CD8-positive, alpha-beta memory T cell (primary cell): ENCODE results near the gene AHCY. TPM values are rescaled to one million over a fixed set of nuclear protein-coding genes. Genes with fewer than 3 reads are reported as not detected.
"Not testable (repeated sequence)": the region's sequence is repeated elsewhere in the genome, so short reads cannot be mapped to it uniquely, and the experiment has no call there.

Experiments used
- CTCF ChIA-PET: fragments of 350-600 bp; sonication (Branson Sonifier 250); formaldehyde crosslinking; loops from one replicate; lab custom pipeline; 2021; ENCODE audit warnings: antibody characterized with exemption; lab: Charles Lee
- POLR2A ChIA-PET: fragments of 350-600 bp; sonication (Branson Sonifier 250); formaldehyde crosslinking; loops from one replicate; lab custom pipeline; 2021; ENCODE audit warnings: antibody characterized with exemption; lab: Charles Lee
- DNase-seq, 5 donors: peaks; one replicate each; pipeline versions ENCODE4 v3.0.0 to v3.0.0-alpha.2; 2020 to 2022; ENCODE audit warnings: mixed read lengths in 1 of 5
- H3K27ac ChIP-seq: one replicate; pipeline ENCODE4 v1.7.0; 2013; ENCODE audit warnings: low read depth, mild to moderate bottlenecking, low read length, moderate library complexity
- H3K27me3 ChIP-seq: 2 replicates; pipeline ENCODE4 v1.7.0; 2013; ENCODE audit warnings: low read length, mild to moderate bottlenecking; ENCODE audit not compliant: insufficient read depth, poor library complexity, severe bottlenecking
- H3K36me3 ChIP-seq: 2 replicates; pipeline ENCODE4 v1.7.0; 2013; ENCODE audit warnings: mild to moderate bottlenecking, low read length, moderate library complexity; ENCODE audit not compliant: insufficient read depth
- H3K4me1 ChIP-seq: 2 replicates; pipeline ENCODE4 v1.7.0; 2013; ENCODE audit warnings: mild to moderate bottlenecking, low read length, moderate library complexity; ENCODE audit not compliant: insufficient read depth
- H3K4me3 ChIP-seq: 2 replicates; pipeline ENCODE4 v1.7.0; 2013; ENCODE audit warnings: mild to moderate bottlenecking, low read length
- H3K9me3 ChIP-seq: 2 replicates; pipeline ENCODE4 v1.7.0; 2013; ENCODE audit warnings: mild to moderate bottlenecking, low read length
- H3K27ac Mint-ChIP-seq, 8 donors: one replicate each; pipeline ENCODE4 v1.8.0; 2020 to 2021; ENCODE audit warnings: mixed read lengths in 8 of 8, mild to moderate bottlenecking in 6 of 8, inconsistent platforms in 3 of 8, moderate library complexity in 3 of 8
- H3K27me3 Mint-ChIP-seq, 2 donors: one replicate each; pipeline ENCODE4 v1.8.0; 2020 to 2021; ENCODE audit warnings: mixed read lengths in 2 of 2, mild to moderate bottlenecking in 1 of 2, moderate library complexity in 1 of 2
- H3K36me3 Mint-ChIP-seq, 3 donors: one replicate each; pipeline ENCODE4 v1.8.0; 2020 to 2021; ENCODE audit warnings: mixed read lengths in 3 of 3, inconsistent platforms in 1 of 3, mild to moderate bottlenecking in 1 of 3
- H3K4me1 Mint-ChIP-seq, 3 donors: one replicate each; pipeline ENCODE4 v1.8.0; 2020 to 2021; ENCODE audit warnings: mixed read lengths in 3 of 3, inconsistent platforms in 1 of 3, mild to moderate bottlenecking in 1 of 3
- H3K4me3 Mint-ChIP-seq, 7 donors: one replicate each; pipeline ENCODE4 v1.8.0; 2020 to 2021; ENCODE audit warnings: mixed read lengths in 7 of 7, mild to moderate bottlenecking in 6 of 7, moderate library complexity in 4 of 7, inconsistent platforms in 2 of 7
- H3K9me3 Mint-ChIP-seq, 5 donors: one replicate each; pipeline ENCODE4 v1.8.0; 2020 to 2022; ENCODE audit warnings: mixed read lengths in 5 of 5, mild to moderate bottlenecking in 3 of 5, moderate library complexity in 2 of 5, inconsistent platforms in 1 of 5
- polyA plus RNA-seq: library from polyadenylated mRNA; unstranded; fragments of 300-500 nt; fragmentation: Illumina TruSeq; gene quantifications from one replicate; pipeline ENCODE4 v1.2.3, GENCODE V29; 2021
- total RNA-seq, 2 experiments: library from RNA; stranded (reverse); gene quantifications; one replicate each; pipeline ENCODE4 v1.2.3, GENCODE V29; 2021

Gene AHCY
- total and polyA plus RNA-seq, 3 experiments from 2014 or later, result 21.4 to 175 (median 169) TPM

DNA sequence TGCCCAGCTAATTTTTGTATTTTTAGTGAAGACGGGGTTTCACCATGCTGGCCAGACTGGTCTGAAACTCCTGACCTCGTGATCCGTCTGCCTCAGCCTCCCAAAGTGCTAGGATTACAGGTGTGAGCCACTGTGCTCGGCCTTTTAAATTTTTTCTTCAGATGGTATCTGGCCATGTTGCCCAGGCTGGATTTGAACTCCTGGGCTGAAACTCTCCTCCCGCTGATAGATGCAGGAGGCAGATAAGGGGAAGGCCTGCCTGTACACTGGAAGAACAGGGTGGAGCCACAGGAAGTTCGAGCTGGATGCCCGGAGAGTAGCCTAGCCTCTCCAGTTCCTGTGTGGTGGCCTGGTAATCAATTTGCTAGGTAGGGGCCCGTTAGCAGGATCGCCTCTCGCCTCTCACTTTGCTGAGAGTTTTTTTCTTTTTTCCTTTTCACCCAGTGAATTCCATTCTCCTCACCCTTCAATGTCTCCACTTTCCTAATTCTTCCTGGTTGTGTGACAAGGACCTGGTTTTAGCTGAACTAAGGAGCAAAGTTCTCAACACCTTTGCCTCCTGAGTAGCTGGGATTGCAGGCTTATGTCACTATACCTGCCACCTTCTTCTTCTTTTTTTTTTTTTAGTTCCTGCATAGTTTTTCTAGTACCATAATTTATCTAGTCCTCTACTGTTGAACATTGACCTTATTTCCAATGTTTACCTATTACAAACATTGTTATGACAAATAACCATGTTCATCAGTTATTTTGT lies 40.5 kb upstream of the AHCY start:
- POLR2A ChIA-PET, result no interaction called here
- no peak for DNase-seq
- H3K36me3 Mint-ChIP-seq, result no peaks in the 10 kb centered on the region

DNA sequence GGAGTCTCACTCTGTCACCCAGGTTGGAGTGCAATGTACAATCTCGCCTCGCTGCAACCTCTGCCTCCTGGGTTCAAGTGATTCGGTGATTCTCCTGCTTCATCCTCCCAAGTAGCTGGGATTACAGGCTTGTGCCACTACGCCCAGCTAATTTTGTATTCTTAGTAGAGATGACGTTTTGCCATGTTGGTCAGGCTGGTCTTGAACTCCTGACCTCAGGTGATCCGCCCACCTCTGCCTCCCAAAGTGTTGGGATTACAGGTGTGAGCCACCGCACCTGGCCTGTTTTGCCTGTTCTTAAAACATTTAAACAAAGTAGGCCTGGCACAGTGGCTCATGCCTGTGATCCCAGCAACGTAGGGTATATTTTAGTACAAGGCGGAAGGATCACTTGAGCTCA lies 38.0 kb upstream of the AHCY start:
- H3K9me3 ChIP-seq, POLR2A ChIA-PET, H3K4me3 ChIP-seq, CTCF ChIA-PET, H3K27me3 ChIP-seq, H3K27ac Mint-ChIP-seq, H3K9me3 Mint-ChIP-seq, H3K27me3 Mint-ChIP-seq, H3K4me3 Mint-ChIP-seq, DNase-seq, H3K27ac ChIP-seq, H3K36me3 ChIP-seq, H3K36me3 Mint-ChIP-seq: not testable (repeated sequence)
- peaks cover 4 to 33% (median 23%) of the 10 kb centered on the region in 3 donors for H3K4me1 Mint-ChIP-seq
- peaks cover 13% of the 10 kb centered on the region for H3K4me1 ChIP-seq

More for the DNA sequence above, 40.5 kb upstream of the AHCY start:
- H3K9me3 ChIP-seq, result no peaks in the 10 kb centered on the region
- CTCF ChIA-PET, result no interaction called here
- Mint-ChIP-seq H3K4me1 (peaks cover 0 to 10% (median 6%) of the 10 kb centered on the region in 3 donors), H3K9me3 (no peaks in the 10 kb centered on the region), H3K27ac (peak overlapping the region in 3 of 8 donors; percentile 35 to 47 (median 44)), H3K4me3 (no peak overlapping the region), H3K27me3 (no peaks in the 10 kb centered on the region)
- no peaks in the 10 kb centered on the region for H3K4me1 ChIP-seq
- no peaks in the 10 kb centered on the region for H3K36me3 ChIP-seq
- no peaks in the 10 kb centered on the region for H3K27me3 ChIP-seq
- no peak overlapping the region for H3K4me3 ChIP-seq
- H3K27ac ChIP-seq, result no peak overlapping the region

DNA sequence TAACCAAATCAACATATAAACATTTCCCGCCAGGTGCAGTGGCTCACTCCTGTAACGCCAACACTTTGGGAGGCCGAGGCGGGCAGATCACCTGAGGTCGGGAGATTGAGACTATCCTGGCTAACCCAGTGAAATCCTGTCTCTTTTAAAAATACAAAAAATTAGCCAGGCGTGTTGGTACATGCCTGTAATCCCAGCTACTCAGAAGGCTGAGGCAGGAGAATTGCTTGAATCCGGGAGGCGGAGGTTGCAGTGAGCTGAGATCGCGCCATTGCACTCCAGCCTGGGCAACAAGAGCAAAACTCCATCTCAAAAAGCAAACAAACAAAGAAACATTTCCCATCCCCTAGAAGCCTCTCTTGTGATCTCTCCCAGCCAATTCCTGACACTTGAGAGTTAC lies 37.6 kb upstream of the AHCY start:
- H3K36me3 Mint-ChIP-seq, H3K9me3 Mint-ChIP-seq, H3K4me3 ChIP-seq, H3K27ac Mint-ChIP-seq, DNase-seq, CTCF ChIA-PET, H3K4me3 Mint-ChIP-seq, H3K36me3 ChIP-seq, H3K27me3 Mint-ChIP-seq, H3K27ac ChIP-seq, H3K9me3 ChIP-seq, H3K27me3 ChIP-seq: not testable (repeated sequence)
- H3K4me1 ChIP-seq, result peaks cover 18% of the 10 kb centered on the region
- POLR2A ChIA-PET, result interaction anchor here (0.7 kb wide), 1 partner anchor 13 kb away, joined by 3 read pairs; no protein-coding TSS in a partner anchor
- H3K4me1 Mint-ChIP-seq, result peaks cover 6 to 37% (median 28%) of the 10 kb centered on the region in 3 donors

DNA sequence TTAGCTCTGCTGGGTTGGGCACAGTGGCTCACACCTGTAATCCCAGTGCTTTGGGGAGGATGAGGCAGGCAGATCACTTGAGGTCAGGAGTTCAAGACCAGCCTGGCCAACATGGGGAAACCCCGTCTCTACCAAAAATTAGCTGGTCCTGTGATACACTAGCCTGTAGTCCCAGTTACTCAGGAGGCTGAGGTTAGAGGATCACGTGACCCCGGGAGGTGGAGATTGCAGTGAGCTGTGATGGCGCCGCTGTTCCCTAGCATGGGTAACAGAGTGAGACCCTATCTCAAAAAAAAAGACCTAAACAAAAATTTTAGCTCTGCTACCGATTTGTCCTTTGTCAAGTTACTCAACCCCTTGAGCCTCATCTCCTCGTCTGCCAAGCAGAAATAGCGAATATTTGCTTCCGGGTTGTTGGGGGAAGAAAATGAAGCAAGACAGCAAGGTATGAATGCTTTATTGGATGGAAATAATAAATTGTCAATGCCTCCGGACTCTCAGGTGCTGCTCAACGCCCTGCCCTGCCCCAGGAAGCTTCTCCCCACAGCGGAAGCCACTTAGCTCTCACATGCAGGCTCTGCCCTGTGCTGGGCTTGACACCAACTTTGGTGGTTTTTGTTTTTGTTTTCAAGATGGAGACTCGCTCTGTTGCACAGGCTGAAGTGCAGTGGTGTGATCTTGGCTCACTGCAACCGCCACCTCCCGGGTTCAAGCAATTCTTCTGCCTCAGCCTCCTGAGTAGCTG lies 35.0 kb upstream of the AHCY start:
- peak overlapping the region in 6 of 7 donors; percentile 48 to 89 (median 78) for H3K4me3 Mint-ChIP-seq
- peak overlapping the region in 7 of 8 donors; percentile 83 to 95 (median 92) for H3K27ac Mint-ChIP-seq
- Histone ChIP-seq H3K4me1 (peaks cover 20% of the 10 kb centered on the region), H3K27ac (peak overlapping the region; percentile 29), H3K9me3 (no peaks in the 10 kb centered on the region), H3K4me3 (no peak overlapping the region), H3K36me3 (no peaks in the 10 kb centered on the region), H3K27me3 (no peaks in the 10 kb centered on the region)
- no peaks in the 10 kb centered on the region for H3K36me3 Mint-ChIP-seq
- H3K4me1 Mint-ChIP-seq, result peaks cover 7 to 45% (median 38%) of the 10 kb centered on the region in 3 donors
- H3K9me3 Mint-ChIP-seq, result no peaks in the 10 kb centered on the region
- POLR2A ChIA-PET, result no interaction called here
- CTCF ChIA-PET, result interaction anchor here (0.8 to 2.5 kb wide), 3 partner anchors 11 to 25 kb away, joined by 3 to 10 read pairs (median 4); no protein-coding TSS in a partner anchor
- peak in 2 of 5 donors; percentile 24 to 66 for DNase-seq
- no peaks in the 10 kb centered on the region for H3K27me3 Mint-ChIP-seq

DNA sequence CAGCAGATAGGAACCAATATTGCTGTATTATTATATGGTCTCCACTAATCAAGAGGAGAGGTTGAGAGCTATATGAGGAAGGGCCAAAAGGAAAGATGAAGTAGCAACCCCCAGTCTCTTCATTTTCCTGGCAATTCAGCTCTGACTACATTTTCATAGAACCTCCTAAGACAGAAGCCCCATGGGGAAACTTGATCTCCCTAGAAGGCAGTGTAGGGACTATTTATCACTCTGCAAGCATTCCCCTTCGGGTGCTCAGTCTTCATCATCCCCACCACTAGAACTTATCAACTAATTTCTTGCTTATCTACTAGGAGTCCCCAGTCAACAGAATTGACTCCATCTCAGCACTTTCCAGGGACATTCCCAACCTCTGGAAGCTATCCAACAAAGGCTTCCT lies 34.4 kb upstream of the AHCY start:
- Mint-ChIP-seq H3K4me1 (peaks cover 7 to 45% (median 38%) of the 10 kb centered on the region in 3 donors), H3K27ac (peak overlapping the region in 7 of 8 donors; percentile 83 to 95 (median 92)), H3K27me3 (no peaks in the 10 kb centered on the region), H3K36me3 (no peaks in the 10 kb centered on the region), H3K4me3 (peak overlapping the region in 6 of 7 donors; percentile 48 to 85 (median 77)), H3K9me3 (no peaks in the 10 kb centered on the region)
- POLR2A ChIA-PET, result interaction anchor here (0.5 kb wide), 1 partner anchor 71 kb away, joined by 4 read pairs; no protein-coding TSS in a partner anchor
- no peaks in the 10 kb centered on the region for H3K9me3 ChIP-seq
- H3K36me3 ChIP-seq, result no peaks in the 10 kb centered on the region
- no peak overlapping the region for H3K4me3 ChIP-seq
- peaks cover 20% of the 10 kb centered on the region for H3K4me1 ChIP-seq
- no peaks in the 10 kb centered on the region for H3K27me3 ChIP-seq
- H3K27ac ChIP-seq, result no peak overlapping the region
- no peak for DNase-seq
- CTCF ChIA-PET, result interaction anchor here (2.5 kb wide), 1 partner anchor 25 kb away, joined by 10 read pairs; no protein-coding TSS in a partner anchor

DNA sequence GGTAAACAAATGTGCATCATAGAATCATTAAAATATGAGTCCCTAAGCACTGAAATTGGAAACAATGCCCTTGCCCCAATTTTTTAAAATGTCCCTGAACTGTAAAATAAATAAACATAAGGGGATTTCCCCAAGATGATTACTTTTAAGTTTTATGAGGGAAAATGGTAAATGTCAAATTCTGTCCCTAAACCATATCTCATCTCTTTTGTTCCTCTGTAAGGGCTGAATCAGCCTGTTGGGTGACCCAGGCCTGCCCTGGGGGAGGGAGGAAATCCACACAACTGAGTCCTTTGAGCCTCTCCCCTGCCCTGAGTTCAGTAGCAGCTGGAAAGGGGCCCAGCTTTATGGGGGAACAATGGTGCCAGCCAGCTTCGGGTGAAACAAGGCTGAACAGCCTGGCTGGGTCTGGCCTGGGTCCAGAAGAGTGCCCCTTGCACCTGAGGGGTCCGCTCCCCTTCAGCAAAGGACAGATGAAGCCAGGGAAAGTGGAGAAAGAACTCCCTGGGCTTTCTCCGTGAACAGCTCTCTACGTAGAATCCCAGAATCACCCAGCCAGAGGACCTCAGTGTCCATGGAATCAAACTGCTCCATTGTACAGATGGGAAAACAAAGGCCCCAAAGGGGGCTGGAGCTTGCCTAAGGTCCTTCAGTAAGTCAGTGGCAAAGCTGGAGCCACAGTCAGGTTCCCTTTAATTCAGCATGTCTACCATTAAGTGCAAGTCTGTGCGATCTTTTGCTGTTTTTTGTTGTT lies 31.7 kb upstream of the AHCY start:
- DNase-seq, result no peak

DNA sequence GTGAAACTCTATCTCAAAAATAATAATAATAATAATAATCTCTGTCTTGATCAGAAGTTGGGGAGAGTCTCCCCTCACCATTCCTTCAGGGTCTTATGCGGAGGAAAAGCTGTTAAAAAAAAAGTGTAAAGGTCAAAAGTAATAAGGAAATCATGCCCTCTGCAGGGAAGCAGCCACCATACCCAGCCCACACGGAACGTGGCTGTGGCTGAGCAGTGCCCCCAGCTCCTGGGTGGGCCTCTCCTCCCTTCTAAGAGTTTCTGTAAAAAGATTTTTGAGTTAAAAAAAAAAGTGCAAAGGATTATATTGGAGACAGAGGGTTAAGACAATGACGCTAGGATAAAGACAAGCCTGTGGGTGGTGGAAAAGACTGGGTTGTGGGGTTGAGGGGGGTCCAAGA lies 30.6 kb upstream of the AHCY start:
- Mint-ChIP-seq H3K9me3 (no peaks in the 10 kb centered on the region), H3K4me1 (peaks cover 7 to 39% (median 33%) of the 10 kb centered on the region in 3 donors), H3K27ac (peak overlapping the region in 2 of 8 donors; percentile 1 to 51), H3K4me3 (no peak overlapping the region), H3K36me3 (no peaks in the 10 kb centered on the region), H3K27me3 (no peaks in the 10 kb centered on the region)
- ChIA-PET CTCF (no interaction called here), POLR2A (no interaction called here)
- Histone ChIP-seq H3K36me3 (no peaks in the 10 kb centered on the region), H3K4me3 (no peak overlapping the region), H3K9me3 (no peaks in the 10 kb centered on the region), H3K27me3 (no peaks in the 10 kb centered on the region), H3K4me1 (peaks cover 20% of the 10 kb centered on the region), H3K27ac (no peak overlapping the region)
- DNase-seq, result no peak

More for the DNA sequence above, 31.7 kb upstream of the AHCY start:
- H3K9me3 Mint-ChIP-seq, result no peaks in the 10 kb centered on the region
- peaks cover 7 to 39% (median 34%) of the 10 kb centered on the region in 3 donors for H3K4me1 Mint-ChIP-seq
- Histone ChIP-seq H3K27ac (no peak overlapping the region), H3K4me1 (peaks cover 20% of the 10 kb centered on the region), H3K4me3 (no peak overlapping the region), H3K9me3 (no peaks in the 10 kb centered on the region), H3K36me3 (no peaks in the 10 kb centered on the region), H3K27me3 (no peaks in the 10 kb centered on the region)
- CTCF ChIA-PET, result no interaction called here
- POLR2A ChIA-PET, result no interaction called here
- peak overlapping the region in 7 of 8 donors; percentile 75 to 96 (median 91) for H3K27ac Mint-ChIP-seq
- peak overlapping the region in 1 of 7 donors; percentile 71 for H3K4me3 Mint-ChIP-seq
- no peaks in the 10 kb centered on the region for H3K27me3 Mint-ChIP-seq
- no peaks in the 10 kb centered on the region for H3K36me3 Mint-ChIP-seq
